Measurements from ENCODE around the gene OR2AT4. TPM values are rescaled to one million over a fixed set of nuclear protein-coding genes. Genes with fewer than 3 reads are reported as not detected.
A peak's percentile ranks its signal among the peaks of the same experiment; 100 is the strongest.
"Not testable (repeated sequence)": the region's sequence is repeated elsewhere in the genome, so short reads cannot be mapped to it uniquely, and the experiment has no call there.

OR2AT4 gene
- total RNA-seq, 1 experiment from 2014 or later = not detected

- Histone ChIP-seq H3K27me3 (no peaks in the 10 kb centered on the region), H3K4me3 (no peak overlapping the region)
- DNase-seq = no peak
Observed at GRCh38 chr11:75050516-75050915, 46.2 kb downstream of the OR2AT4 start.

GRCh38 chr11:75049501-75050266, 47.0 kb downstream of the OR2AT4 start:
- not testable (repeated sequence) for DNase-seq, H3K4me3 ChIP-seq, H3K36me3 ChIP-seq, H3K27me3 ChIP-seq
- H3K9me3 ChIP-seq = peaks cover 14% of the 10 kb centered on the region

More at GRCh38 chr11:75050516-75050915, 46.2 kb downstream of the OR2AT4 start:
- Histone ChIP-seq H3K9me3 (peaks cover 14% of the 10 kb centered on the region), H3K36me3 (no peaks in the 10 kb centered on the region)

- no peaks in the 10 kb centered on the region for H3K27me3 ChIP-seq
- no peak for DNase-seq
- H3K9me3 ChIP-seq = peaks cover 2% of the 10 kb centered on the region
- H3K36me3 ChIP-seq = no peaks in the 10 kb centered on the region
- no peak overlapping the region for H3K4me3 ChIP-seq
Observed at GRCh38 chr11:75047191-75047590, 49.5 kb downstream of the OR2AT4 start.

DNA sequence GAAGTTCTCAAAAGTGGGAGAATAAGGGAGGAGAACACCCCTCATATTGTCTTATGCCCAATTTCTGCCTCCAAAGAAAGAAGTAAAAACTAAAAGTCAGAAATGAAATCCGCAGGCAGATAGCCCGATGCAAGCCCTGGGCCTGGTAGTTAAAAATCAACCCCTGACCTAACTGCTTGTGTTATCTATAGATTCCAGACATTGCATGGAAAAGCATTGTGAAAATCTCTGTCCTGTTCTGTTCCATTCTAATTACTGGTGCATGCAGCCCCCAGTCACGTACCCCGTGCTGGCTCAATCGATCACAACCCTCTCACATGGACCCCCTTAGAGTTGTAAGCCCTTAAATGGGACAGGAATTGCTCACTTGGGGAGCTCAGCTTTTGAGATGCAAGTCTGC, 50.0 kb downstream of the OR2AT4 start:
- not testable (repeated sequence) for H3K4me3 ChIP-seq, DNase-seq, H3K36me3 ChIP-seq, H3K9me3 ChIP-seq, H3K27me3 ChIP-seq

- not testable (repeated sequence) for H3K27me3 ChIP-seq, H3K9me3 ChIP-seq, DNase-seq, H3K4me3 ChIP-seq, H3K36me3 ChIP-seq
Observed at GRCh38 chr11:75044381-75045170, 52.1 kb downstream of the OR2AT4 start.

DNA sequence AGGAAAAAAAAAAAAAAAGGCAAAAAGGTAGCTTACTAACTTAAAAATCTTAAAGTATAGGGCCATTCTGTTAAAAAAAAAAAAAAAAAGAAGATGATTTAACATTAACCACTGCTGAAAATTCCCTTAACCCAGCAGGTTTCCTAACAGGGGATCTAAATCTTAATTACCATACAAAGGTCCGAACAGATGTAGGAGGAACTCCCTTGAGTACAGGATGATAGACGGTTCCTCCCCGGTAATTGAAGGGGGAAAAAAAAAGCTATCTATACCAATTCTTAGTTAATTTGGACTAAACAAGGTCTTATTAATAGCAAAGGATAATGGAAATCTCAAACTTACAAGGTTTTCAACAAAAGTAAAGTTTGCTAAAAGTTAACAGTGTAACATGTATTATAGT, 54.9 kb downstream of the OR2AT4 start:
- not testable (repeated sequence) for H3K9me3 ChIP-seq, H3K4me3 ChIP-seq, H3K36me3 ChIP-seq, DNase-seq, H3K27me3 ChIP-seq

DNA sequence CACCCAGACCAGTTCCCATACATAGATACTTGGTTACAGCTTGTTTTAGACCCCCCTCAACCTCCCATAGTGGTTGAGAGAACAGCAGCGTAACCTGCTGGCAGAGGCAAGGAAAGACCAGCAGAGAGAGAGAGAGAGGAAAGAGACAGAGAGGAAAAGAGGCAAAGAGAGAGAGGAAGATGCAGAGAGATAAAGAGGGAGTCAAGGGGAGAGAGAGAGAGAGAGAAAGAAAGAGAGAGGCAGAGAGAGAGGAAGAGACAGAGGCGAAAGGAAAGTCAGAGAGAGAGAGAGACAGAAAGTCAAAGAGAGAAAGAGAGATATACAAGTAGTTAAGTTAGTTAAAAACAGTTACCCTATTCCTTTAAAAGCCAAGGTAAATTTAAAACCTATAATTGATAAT, 55.4 kb downstream of the OR2AT4 start:
- Histone ChIP-seq H3K4me3 (no peak overlapping the region), H3K36me3 (no peaks in the 10 kb centered on the region), H3K27me3 (no peaks in the 10 kb centered on the region), H3K9me3 (no peaks in the 10 kb centered on the region)
- DNase-seq = no peak

GRCh38 chr11:75040167-75040770, 56.4 kb downstream of the OR2AT4 start:
- no peak for DNase-seq
- Histone ChIP-seq H3K9me3 (no peaks in the 10 kb centered on the region), H3K27me3 (no peaks in the 10 kb centered on the region), H3K36me3 (no peaks in the 10 kb centered on the region), H3K4me3 (no peak overlapping the region)

DNA sequence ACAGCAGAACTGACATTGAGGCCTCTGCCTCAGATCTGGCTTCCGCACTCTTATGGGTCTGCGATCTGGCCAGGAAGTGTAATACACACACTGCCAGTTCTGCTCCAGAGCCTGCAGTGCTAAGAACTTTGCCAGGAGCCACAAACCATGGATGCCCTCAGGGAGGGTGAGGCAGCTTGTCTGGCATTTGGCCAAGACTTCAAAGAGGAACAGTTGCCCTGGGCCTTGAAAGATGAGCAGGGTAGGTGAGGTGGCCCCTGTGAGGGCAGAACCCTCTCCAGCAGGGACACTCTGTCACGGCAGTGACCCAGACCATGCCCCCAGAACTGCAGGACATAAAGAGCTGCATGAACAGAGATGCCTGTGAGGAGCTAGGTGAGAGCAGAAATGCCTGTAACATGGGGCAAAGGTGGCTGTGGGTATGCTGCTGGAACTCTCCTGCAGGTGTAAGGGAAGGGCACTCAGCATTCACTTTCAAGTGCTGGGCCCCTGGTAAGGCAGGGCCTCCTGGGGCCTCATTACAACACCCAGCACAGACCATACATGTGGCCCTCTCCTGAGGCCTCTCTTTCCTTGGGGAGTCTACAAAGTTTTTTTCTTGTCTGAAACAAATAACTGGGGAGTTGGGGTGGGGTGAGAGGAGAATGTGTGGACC, 60.6 kb downstream of the OR2AT4 start:
- Histone ChIP-seq H3K36me3 (no peaks in the 10 kb centered on the region), H3K9me3 (no peaks in the 10 kb centered on the region), H3K27me3 (no peaks in the 10 kb centered on the region), H3K4me3 (no peak overlapping the region)
- DNase-seq = peak; percentile 32

GRCh38 chr11:75035256-75035655, 61.4 kb downstream of the OR2AT4 start:
- Histone ChIP-seq H3K27me3 (no peaks in the 10 kb centered on the region), H3K36me3 (no peaks in the 10 kb centered on the region), H3K9me3 (no peaks in the 10 kb centered on the region), H3K4me3 (no peak overlapping the region)
- no peak for DNase-seq

GRCh38 chr11:75033916-75034315, 62.8 kb downstream of the OR2AT4 start:
- no peaks in the 10 kb centered on the region for H3K9me3 ChIP-seq
- no peaks in the 10 kb centered on the region for H3K36me3 ChIP-seq
- H3K27me3 ChIP-seq = no peaks in the 10 kb centered on the region
- DNase-seq = no peak
- no peak overlapping the region for H3K4me3 ChIP-seq

DNA sequence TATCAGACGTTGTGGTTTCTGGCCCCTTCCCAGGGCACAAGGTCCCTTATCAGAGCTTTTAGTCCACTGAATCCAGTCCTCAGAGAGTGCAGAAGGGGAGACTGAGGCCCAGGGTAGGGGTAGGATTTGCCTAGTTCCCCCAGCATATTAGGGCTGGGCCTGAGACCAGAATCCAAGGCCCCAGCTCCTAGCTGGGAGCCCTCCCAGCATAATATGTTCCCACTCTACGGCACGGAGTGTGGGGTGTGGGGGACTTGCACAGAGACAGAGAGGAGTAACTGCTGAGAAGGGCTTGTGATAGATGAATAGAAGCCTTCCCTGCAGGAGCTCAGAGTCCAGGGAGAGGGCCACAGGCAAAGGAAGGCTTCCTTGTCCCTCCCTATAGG, 64.1 kb downstream of the OR2AT4 start:
- no peaks in the 10 kb centered on the region for H3K36me3 ChIP-seq
- no peaks in the 10 kb centered on the region for H3K27me3 ChIP-seq
- no peak overlapping the region for H3K4me3 ChIP-seq
- no peak for DNase-seq
- H3K9me3 ChIP-seq = no peaks in the 10 kb centered on the region

- DNase-seq = peak; percentile 40
- H3K9me3 ChIP-seq = no peaks in the 10 kb centered on the region
- no peaks in the 10 kb centered on the region for H3K36me3 ChIP-seq
Observed at GRCh38 chr11:75031771-75032549, 64.7 kb downstream of the OR2AT4 start.

More at GRCh38 chr11:75031771-75032549, 64.7 kb downstream of the OR2AT4 start:
- Histone ChIP-seq H3K4me3 (no peak overlapping the region), H3K27me3 (no peaks in the 10 kb centered on the region)

Measured in MG63 (cell line).